CD4-positive, alpha-beta T cell (primary cell): ENCODE data around the gene PLCL1. TPM values are rescaled to one million over a fixed set of nuclear protein-coding genes. Genes with fewer than 3 reads are reported as not detected.

Experiments
- ATAC-seq: fragments of 200-7000 bp; cut with Tn5 transposase; one replicate; pipeline ENCODE4 v1.10.0; 2022; ENCODE audit warnings: mild to moderate bottlenecking; ENCODE audit not compliant: poor library complexity
- CTCF ChIA-PET: fragments of 350-600 bp; sonication (Branson Sonifier 250); formaldehyde crosslinking; loops from one replicate; lab custom pipeline; 2021; ENCODE audit warnings: antibody characterized with exemption, inconsistent platforms; lab: Charles Lee
- POLR2A ChIA-PET: fragments of 350-600 bp; sonication (Branson Sonifier 250); formaldehyde crosslinking; loops from one replicate; lab custom pipeline; 2021; ENCODE audit warnings: antibody characterized with exemption, inconsistent platforms; lab: Charles Lee
- DNase-seq, 14 experiments: peaks; one replicate each; pipeline ENCODE4 v3.0.0-alpha.2; 2013 to 2020; ENCODE audit warnings: mixed read lengths in 2 of 14
- H3K27ac ChIP-seq, 2 donors: one replicate each; pipeline versions ENCODE4 v1.5.1 to v1.7.0; 2013; ENCODE audit warnings: low read length in 2 of 2, low read depth in 1 of 2, mild to moderate bottlenecking in 1 of 2
- H3K27me3 ChIP-seq, 2 experiments: 1 replicate in 1 of 2; 2 replicates in 1 of 2; pipeline versions ENCODE4 v1.6.1 to v1.7.0; 2013; ENCODE audit warnings: low read length in 2 of 2, control low read depth in 1 of 2, mild to moderate bottlenecking in 1 of 2, moderate library complexity in 1 of 2; ENCODE audit not compliant: insufficient read depth in 2 of 2, control insufficient read depth in 1 of 2
- H3K36me3 ChIP-seq: one replicate; pipeline ENCODE4 v1.6.1; 2013; ENCODE audit warnings: low read length, control low read depth; ENCODE audit not compliant: insufficient read depth
- H3K4me1 ChIP-seq: one replicate; pipeline ENCODE4 v1.6.1; 2013; ENCODE audit warnings: low read length, control low read depth; ENCODE audit not compliant: insufficient read depth
- H3K4me3 ChIP-seq: one replicate; pipeline ENCODE4 v1.5.1; 2013; ENCODE audit warnings: mild to moderate bottlenecking, low read length, moderate library complexity
- H3K9me3 ChIP-seq, 2 experiments: 1 replicate in 1 of 2; 2 replicates in 1 of 2; pipeline versions ENCODE4 v1.6.1 to v1.7.0; 2013; ENCODE audit warnings: low read length in 2 of 2, mild to moderate bottlenecking in 2 of 2, control low read depth in 1 of 2, moderate library complexity in 1 of 2; ENCODE audit not compliant: control insufficient read depth in 1 of 2, insufficient read depth in 1 of 2
- H3K27ac Mint-ChIP-seq: one replicate; pipeline ENCODE4 v1.8.0; 2020; ENCODE audit warnings: mixed read lengths
- H3K27me3 Mint-ChIP-seq: one replicate; pipeline ENCODE4 v1.8.0; 2021; ENCODE audit warnings: mixed read lengths
- H3K36me3 Mint-ChIP-seq: one replicate; pipeline ENCODE4 v1.8.0; 2021; ENCODE audit warnings: low read depth, mixed read lengths
- H3K4me1 Mint-ChIP-seq: one replicate; pipeline ENCODE4 v1.8.0; 2021; ENCODE audit warnings: low read depth, mixed read lengths
- H3K4me3 Mint-ChIP-seq: one replicate; pipeline ENCODE4 v1.8.0; 2020; ENCODE audit warnings: mild to moderate bottlenecking, mixed read lengths
- H3K9me3 Mint-ChIP-seq: one replicate; pipeline ENCODE4 v1.8.0; 2020; ENCODE audit warnings: mixed read lengths
- CTCF ChIP-seq: fragments of 200-600 bp; IDR thresholded peaks from one replicate; pipeline ENCODE4 v1.8.0; 2022; ENCODE audit warnings: antibody characterized with exemption, mild to moderate bottlenecking
- intact Hi-C, 2 experiments: fragments of 100-400 bp; cut with DNase I in 1 of 2; cut with micrococcal nuclease in 1 of 2; formaldehyde crosslinking; loops; one replicate each; pipeline versions ENCODE4 v1.15.1 to v1.9.0; 2023 to 2025; cut with DNase I, micrococcal nuclease
- total RNA-seq, 174 experiments: library from RNA in 2 of 174; stranded (reverse) in 2 of 174; gene quantifications; one replicate each; pipeline ENCODE4 v1.2.3 and lab custom pipeline; 2021 to 2026

The PLCL1 gene
- total RNA-seq, 2 experiments from 2014 or later = 27.0 to 28.3 TPM

DNA sequence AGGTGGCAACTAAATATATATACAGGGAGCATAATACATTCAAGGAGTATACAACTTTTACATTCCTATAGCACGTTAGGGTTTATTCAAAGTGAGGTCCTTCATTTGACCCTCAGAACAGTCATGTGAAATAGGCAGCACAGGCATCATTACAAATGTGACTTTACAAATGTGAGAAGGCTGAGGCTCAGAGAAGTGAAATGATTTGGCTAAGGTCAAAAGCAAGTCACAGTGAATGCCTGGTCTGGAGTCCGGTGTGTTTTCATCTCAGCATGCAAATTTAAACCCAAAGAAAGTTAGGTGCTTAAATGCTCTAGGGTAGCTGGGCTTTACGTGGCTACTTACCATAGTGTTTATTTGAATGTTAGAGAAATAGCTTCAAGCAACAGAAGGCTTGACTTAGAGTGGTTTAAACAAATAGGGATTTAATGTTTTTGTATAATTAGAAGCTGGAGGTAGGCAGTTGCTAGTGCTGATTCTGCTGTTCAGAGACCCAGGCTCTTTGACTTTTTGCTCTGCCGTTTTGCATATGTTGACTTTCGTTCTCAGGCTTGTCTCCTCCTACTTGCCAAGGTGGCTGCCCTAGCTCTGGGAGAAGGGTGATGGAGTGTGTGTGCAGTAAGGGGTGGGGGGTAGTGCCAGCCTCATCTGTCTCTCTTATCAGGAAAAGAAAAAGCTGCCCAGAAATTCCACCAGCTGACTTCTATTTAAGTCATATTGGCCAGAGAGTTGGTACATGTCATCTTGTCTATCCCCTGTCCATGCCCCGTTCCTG, 89.2 kb downstream of the PLCL1 start:
- DNase-seq (peak in 3 of 14 experiments; percentile 27 to 42 (median 32)), ATAC-seq (peak; percentile 30)
- H3K36me3 ChIP-seq = no peaks in the 10 kb centered on the region
- ChIA-PET CTCF (interaction anchor here (1.1 to 1.3 kb wide), 2 partner anchors 14 to 24 kb away, joined by 3 read pairs; no protein-coding TSS in a partner anchor), POLR2A (interaction anchor here (1.0 to 1.6 kb wide), 5 partner anchors 24 to 377 kb away, joined by 3 to 10 read pairs (median 4); partner anchors contain the start of gene PLCL1)
- Mint-ChIP-seq H3K4me1 (peaks cover 83% of the 10 kb centered on the region), H3K27ac (peak overlapping the region; percentile 89), H3K9me3 (peaks cover 2% of the 10 kb centered on the region), H3K4me3 (peak overlapping the region; percentile 78), H3K27me3 (no peaks in the 10 kb centered on the region), H3K36me3 (peaks cover 5% of the 10 kb centered on the region)
- intact Hi-C loops = loop anchor here in 1 of 2 experiments (2.0 to 5.0 kb wide), 2 partner anchors 41 to 86 kb away; no protein-coding TSS in a partner anchor
- TF ChIP-seq CTCF = no peak
- peaks cover 30% of the 10 kb centered on the region for H3K4me1 ChIP-seq
- H3K27me3 ChIP-seq = no peaks in the 10 kb centered on the region
- H3K9me3 ChIP-seq = no peaks in the 10 kb centered on the region
- H3K4me3 ChIP-seq = peak overlapping the region; percentile 5
- peak overlapping the region in 1 of 2 donors; percentile 74 for H3K27ac ChIP-seq

DNA sequence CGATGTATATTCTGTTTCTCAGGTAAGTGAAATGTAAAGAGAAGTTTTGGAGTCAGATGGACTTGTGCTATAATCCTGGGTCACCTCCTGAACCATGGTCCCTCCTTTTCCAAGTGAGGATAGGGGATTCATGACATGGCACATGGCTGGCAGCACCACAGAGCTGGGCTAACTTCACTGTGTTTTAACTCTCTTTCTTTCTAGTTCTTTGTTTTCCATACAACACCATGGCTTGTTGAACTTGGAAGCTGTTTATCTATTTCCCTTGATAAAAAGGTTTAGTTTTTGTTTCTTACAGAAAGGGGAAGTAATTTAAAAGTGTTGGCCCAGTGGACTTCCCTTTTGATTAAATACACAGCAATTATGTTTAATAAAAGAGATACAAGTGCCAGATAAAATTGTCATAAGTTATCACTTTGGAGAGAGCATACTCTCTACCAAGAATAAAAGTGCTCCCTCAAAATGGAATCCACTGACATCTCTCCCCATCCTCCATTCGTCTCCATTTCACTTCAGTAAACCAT, 90.4 kb downstream of the PLCL1 start:
- CTCF ChIA-PET = no interaction called here

More for the DNA sequence above, 90.4 kb downstream of the PLCL1 start:
- H3K9me3 ChIP-seq = peaks cover 0 to 5% of the 10 kb centered on the region in 2 experiments
- Mint-ChIP-seq H3K9me3 (peaks cover 2% of the 10 kb centered on the region), H3K4me3 (no peak overlapping the region), H3K27ac (peak overlapping the region; percentile 89), H3K27me3 (no peaks in the 10 kb centered on the region), H3K36me3 (peaks cover 5% of the 10 kb centered on the region), H3K4me1 (peaks cover 76% of the 10 kb centered on the region)
- no peak overlapping the region for H3K4me3 ChIP-seq
- intact Hi-C loops = loop anchor here in 1 of 2 experiments (5.0 kb wide), 1 partner anchor 88 kb away; no protein-coding TSS in a partner anchor
- peaks cover 28% of the 10 kb centered on the region for H3K4me1 ChIP-seq
- H3K27me3 ChIP-seq = no peaks in the 10 kb centered on the region
- POLR2A ChIA-PET = interaction anchor here (0.6 to 1.6 kb wide), 5 partner anchors 15 to 95 kb away, joined by 3 to 6 read pairs (median 3); partner anchors contain the start of gene PLCL1
- TF ChIP-seq CTCF = no peak
- no peak for DNase-seq
- no peak for ATAC-seq
- no peak overlapping the region for H3K27ac ChIP-seq
- no peaks in the 10 kb centered on the region for H3K36me3 ChIP-seq
